Lung (tissue), 12 donors: Measurements from ENCODE around the gene GPC6. TPM values are rescaled to one million over a fixed set of nuclear protein-coding genes. Genes with fewer than 3 reads are reported as not detected.
A peak's percentile ranks its signal among the peaks of the same experiment; 100 is the strongest.

Experiments used
- ATAC-seq: fragments of 200-7000 bp; cut with Tn5 transposase; one replicate; pipeline ENCODE4 v1.9.1; 2020; ENCODE audit warnings: moderate number of reproducible peaks; ENCODE audit not compliant: insufficient read depth, low FRiP score
- DNase-seq, 3 donors: peaks; one replicate each; pipeline ENCODE4 v3.0.0-alpha.2; 2013 to 2017
- H3K27ac ChIP-seq, 2 donors: one replicate each; pipeline ENCODE4 v1.5.1; 2013; ENCODE audit warnings: mild to moderate bottlenecking in 2 of 2, moderate library complexity in 2 of 2, control low read depth in 1 of 2, inconsistent platforms in 1 of 2, low read depth in 1 of 2, low read length in 1 of 2
- H3K27me3 ChIP-seq, 3 donors: one replicate each; pipeline ENCODE4 v1.5.1; 2013; ENCODE audit warnings: low read length in 2 of 3; ENCODE audit not compliant: control insufficient read depth in 3 of 3, insufficient read depth in 3 of 3
- H3K36me3 ChIP-seq, 4 donors: one replicate each; pipeline ENCODE4 v1.5.1; 2013; ENCODE audit warnings: low read length in 4 of 4, mild to moderate bottlenecking in 1 of 4, moderate library complexity in 1 of 4; ENCODE audit not compliant: control insufficient read depth in 4 of 4, insufficient read depth in 4 of 4
- H3K4me1 ChIP-seq, 5 donors: one replicate each; pipeline ENCODE4 v1.5.1; 2013; ENCODE audit warnings: low read length in 5 of 5, mild to moderate bottlenecking in 2 of 5, moderate library complexity in 1 of 5; ENCODE audit not compliant: control insufficient read depth in 5 of 5, insufficient read depth in 5 of 5
- H3K4me3 ChIP-seq: one replicate; pipeline ENCODE4 v1.5.1; 2013; ENCODE audit warnings: mild to moderate bottlenecking, control low read depth, moderate library complexity
- H3K9ac ChIP-seq, 2 donors: one replicate each; pipeline ENCODE4 v1.5.1; 2013; ENCODE audit warnings: low read length in 2 of 2, control low read depth in 1 of 2; ENCODE audit not compliant: insufficient read depth in 1 of 2
- H3K9me3 ChIP-seq, 4 donors: one replicate each; pipeline ENCODE4 v1.5.1; 2013; ENCODE audit warnings: low read length in 3 of 4, mild to moderate bottlenecking in 1 of 4, moderate library complexity in 1 of 4; ENCODE audit not compliant: control insufficient read depth in 4 of 4, insufficient read depth in 3 of 4
- WGBS, 2 donors: extraction: QIAGEN DNeasy Blood & Tissue Kit; methylation state at CpG; one replicate each; pipeline ENCODE4 v1.1.7; 2013; 5-methylcytosine and 5-hydroxymethylcytosine counted together
- polyA plus RNA-seq, 2 donors: library from polyadenylated mRNA; stranded (reverse); fragments of 200-250 nt; gene quantifications; one replicate each; pipeline ENCODE4 v1.2.1, GENCODE V29; 2013
- total RNA-seq, 2 donors: library from RNA; depleted of rRNA in 1 of 2; stranded (reverse); fragments of >200 nt in 1 of 2; gene quantifications; one replicate each; pipeline ENCODE4 v1.2.1, GENCODE V29; 2014 to 2021
- TF ChIP-seq, protein P1 (sequence below): IDR thresholded peaks from 2 replicates; pipeline ENCODE4 v1.5.1; 2012; ENCODE audit warnings: mild to moderate bottlenecking; ENCODE audit errors: control extremely low read depth, extremely low read depth
- donor health status: control.
- donor health status: control.
- donor health status: Bipolar disorder and iron deficiency.
- donor health status: healthy.
- donor health status: DM: yes; HTN: yes; CAD: no.

The GPC6 gene
- total and polyA plus RNA-seq, 4 donors: 0.45 to 31.4 (median 4.8) TPM

DNA sequence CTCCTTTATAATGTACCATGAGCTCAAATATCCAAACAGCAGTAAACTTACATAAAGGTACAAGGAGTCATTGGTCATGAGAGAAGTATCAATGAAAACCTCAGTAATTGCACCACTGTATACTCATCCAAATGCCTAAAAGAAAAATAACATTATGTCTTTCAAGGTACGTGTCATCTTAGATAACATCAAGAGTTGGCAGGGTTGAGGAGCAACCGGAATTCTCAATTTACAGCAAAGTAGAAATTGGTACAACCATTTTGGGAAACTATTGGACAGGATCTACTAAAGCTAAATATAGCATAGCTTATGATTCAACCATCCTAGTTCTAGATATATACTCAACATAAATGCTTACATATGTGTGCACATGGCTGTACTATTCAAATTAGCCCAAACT is 502.8 kb downstream of the GPC6 start:
- H3K27ac ChIP-seq: no peak overlapping the region
- TF ChIP-seq, protein P1, sequence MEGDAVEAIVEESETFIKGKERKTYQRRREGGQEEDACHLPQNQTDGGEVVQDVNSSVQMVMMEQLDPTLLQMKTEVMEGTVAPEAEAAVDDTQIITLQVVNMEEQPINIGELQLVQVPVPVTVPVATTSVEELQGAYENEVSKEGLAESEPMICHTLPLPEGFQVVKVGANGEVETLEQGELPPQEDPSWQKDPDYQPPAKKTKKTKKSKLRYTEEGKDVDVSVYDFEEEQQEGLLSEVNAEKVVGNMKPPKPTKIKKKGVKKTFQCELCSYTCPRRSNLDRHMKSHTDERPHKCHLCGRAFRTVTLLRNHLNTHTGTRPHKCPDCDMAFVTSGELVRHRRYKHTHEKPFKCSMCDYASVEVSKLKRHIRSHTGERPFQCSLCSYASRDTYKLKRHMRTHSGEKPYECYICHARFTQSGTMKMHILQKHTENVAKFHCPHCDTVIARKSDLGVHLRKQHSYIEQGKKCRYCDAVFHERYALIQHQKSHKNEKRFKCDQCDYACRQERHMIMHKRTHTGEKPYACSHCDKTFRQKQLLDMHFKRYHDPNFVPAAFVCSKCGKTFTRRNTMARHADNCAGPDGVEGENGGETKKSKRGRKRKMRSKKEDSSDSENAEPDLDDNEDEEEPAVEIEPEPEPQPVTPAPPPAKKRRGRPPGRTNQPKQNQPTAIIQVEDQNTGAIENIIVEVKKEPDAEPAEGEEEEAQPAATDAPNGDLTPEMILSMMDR: no peak
- H3K4me1 ChIP-seq: no peaks in the 10 kb centered on the region
- no peaks in the 10 kb centered on the region for H3K36me3 ChIP-seq
- WGBS, 2 donors: 91 to 96% methylated on average over 2 of the region's 2 CpGs
- no peaks in the 10 kb centered on the region for H3K27me3 ChIP-seq
- no peak overlapping the region for H3K4me3 ChIP-seq
- no peak overlapping the region for H3K9ac ChIP-seq
- DNase-seq (no peak), ATAC-seq (no peak)
- H3K9me3 ChIP-seq: no peaks in the 10 kb centered on the region

DNA sequence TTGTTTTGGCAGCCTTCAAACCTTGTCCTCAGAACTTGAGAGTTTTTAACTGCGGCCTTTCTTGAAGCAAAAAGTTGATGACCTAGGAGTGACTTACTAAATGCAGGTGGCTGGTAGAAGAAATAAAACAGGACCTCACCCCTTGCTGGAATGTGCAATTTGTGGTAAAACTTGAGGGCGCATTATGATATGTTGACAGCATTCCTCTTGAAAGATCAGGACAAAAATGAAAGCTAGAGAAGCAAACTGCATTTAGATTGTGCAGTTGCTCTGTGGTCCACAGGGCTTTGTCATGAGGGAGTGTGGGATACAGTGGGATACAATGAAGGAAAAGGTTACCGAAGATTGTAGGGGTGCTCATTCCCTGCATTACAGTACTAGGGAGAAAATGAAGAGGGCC is 504.2 kb downstream of the GPC6 start:
- DNase-seq (peak in 2 of 3 donors; percentile 6 to 27), ATAC-seq (no peak)
- TF ChIP-seq, protein P1: no peak
- Histone ChIP-seq H3K36me3 (no peaks in the 10 kb centered on the region), H3K9ac (no peak overlapping the region), H3K4me3 (no peak overlapping the region), H3K9me3 (no peaks in the 10 kb centered on the region), H3K27me3 (no peaks in the 10 kb centered on the region), H3K4me1 (no peaks in the 10 kb centered on the region), H3K27ac (no peak overlapping the region)
- 70 to 88% methylated on average over 3 of the region's 3 CpGs for WGBS, 2 donors

DNA sequence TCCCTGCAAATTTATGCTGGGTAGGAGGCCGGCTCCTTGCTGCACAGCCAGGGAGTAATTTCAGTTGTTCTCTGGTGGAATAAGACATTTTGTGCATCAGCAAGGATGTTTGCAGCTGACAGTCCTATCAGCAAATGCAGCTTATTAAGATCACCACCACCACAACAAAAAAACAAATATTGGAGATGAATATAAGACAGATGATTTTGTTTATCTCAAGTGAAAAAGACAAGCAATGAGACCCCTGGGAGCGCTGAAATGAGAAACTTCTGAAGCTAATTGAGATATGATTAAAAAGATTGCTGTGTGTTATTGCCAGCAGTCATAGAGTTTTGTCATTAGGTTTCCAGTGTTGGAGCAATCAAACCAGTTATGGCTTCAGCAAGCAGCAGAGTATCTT is 505.6 kb downstream of the GPC6 start:
- 85 to 94% methylated on average over 2 of the region's 2 CpGs for WGBS, 2 donors
- Histone ChIP-seq H3K27ac (no peak overlapping the region), H3K4me1 (no peaks in the 10 kb centered on the region), H3K27me3 (no peaks in the 10 kb centered on the region), H3K36me3 (no peaks in the 10 kb centered on the region), H3K4me3 (no peak overlapping the region), H3K9ac (no peak overlapping the region), H3K9me3 (no peaks in the 10 kb centered on the region)
- DNase-seq (peak; percentile 14 to 61 (median 48)), ATAC-seq (no peak)
- TF ChIP-seq, protein P1: no peak

DNA sequence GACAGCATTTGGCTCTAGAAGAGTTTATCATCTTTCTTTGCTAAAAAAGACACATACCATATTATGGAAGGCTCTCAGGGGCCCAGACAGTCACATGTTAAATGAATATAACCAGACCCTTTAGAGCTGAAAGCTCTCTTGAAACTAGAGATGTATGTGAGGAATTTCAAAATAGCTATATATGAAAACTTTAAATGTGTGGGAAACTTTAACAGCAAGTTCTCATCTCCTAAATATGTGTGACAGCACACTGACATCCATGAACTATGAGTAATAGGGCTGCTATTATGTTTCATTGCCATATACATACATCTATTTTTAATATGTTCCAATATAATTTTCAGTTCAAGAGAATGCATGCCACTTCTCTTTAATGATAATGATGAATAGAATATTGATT is 509.5 kb downstream of the GPC6 start:
- DNase-seq (no peak), ATAC-seq (no peak)
- H3K36me3 ChIP-seq: no peaks in the 10 kb centered on the region
- TF ChIP-seq, protein P1: no peak
- no peaks in the 10 kb centered on the region for H3K9me3 ChIP-seq
- H3K4me1 ChIP-seq: no peaks in the 10 kb centered on the region
- H3K9ac ChIP-seq: no peak overlapping the region
- no peak overlapping the region for H3K27ac ChIP-seq
- no peaks in the 10 kb centered on the region for H3K27me3 ChIP-seq
- H3K4me3 ChIP-seq: no peak overlapping the region
